B cell (primary cell): Measurements from ENCODE around the gene JARID2.

Experiments
- CTCF ChIP-seq: fragments of 200-600 bp; IDR thresholded peaks from one replicate; pipeline ENCODE4 v1.8.0; 2022; ENCODE audit warnings: antibody characterized with exemption, mild to moderate bottlenecking
- EZH2 ChIP-seq: IDR thresholded peaks from 2 replicates; pipeline ENCODE4 v1.6.1; 2012; ENCODE audit warnings: borderline replicate concordance, low read depth, mild to moderate bottlenecking, moderate library complexity, low read length; ENCODE audit not compliant: insufficient read depth, poor library complexity, severe bottlenecking

GRCh38 chr6:15507746-15508145, 261.9 kb downstream of the JARID2 start:
- no peak for TF ChIP-seq EZH2
- no peak for TF ChIP-seq CTCF
